HepG2 (cell line): ENCODE results near the gene YPEL3. TPM values are rescaled to one million over a fixed set of nuclear protein-coding genes. Genes with fewer than 3 reads are reported as not detected.

Source experiments
- ATF5 ChIP-seq: sonication (generic); formaldehyde crosslinking; IDR thresholded peaks from 2 replicates; pipeline ENCODE4 v1.4.0; 2020; ENCODE audit warnings: mild to moderate bottlenecking, low read depth, missing genetic modification reagents
- ELF3 ChIP-seq: IDR thresholded peaks from 2 replicates; pipeline ENCODE4 v1.6.1; 2016; ENCODE audit warnings: missing genetic modification reagents, missing compliant biosample characterization
- ETV6 ChIP-seq: sonication (generic); formaldehyde crosslinking; conservative IDR thresholded peaks from 2 replicates; pipeline ENCODE4 v1.4.0; 2020; ENCODE audit warnings: missing genetic modification reagents
- EZH2 ChIP-seq: conservative IDR thresholded peaks from 2 replicates; pipeline ENCODE4 v1.6.1; 2012; ENCODE audit warnings: mild to moderate bottlenecking, low read depth, low read length, moderate library complexity
- KAT8 ChIP-seq: IDR thresholded peaks from 2 replicates; pipeline ENCODE4 v1.6.1; 2016; ENCODE audit warnings: missing genetic modification reagents, missing compliant biosample characterization
- LCORL ChIP-seq, 2 experiments: fragments of 450-650 bp in 1 of 2; sonication (generic) in 1 of 2; formaldehyde crosslinking in 1 of 2; IDR thresholded peaks; 2 replicates each; pipeline versions ENCODE4 v1.5.0 to v1.6.1; 2017 to 2020; ENCODE audit warnings: antibody characterized with exemption in 1 of 2, missing genetic modification reagents in 1 of 2
- NAIF1 ChIP-seq: sonication (generic); formaldehyde crosslinking; IDR thresholded peaks from 2 replicates; pipeline ENCODE4 v1.5.0; 2020; ENCODE audit warnings: mild to moderate bottlenecking, missing genetic modification reagents, borderline replicate concordance
- PHF20 ChIP-seq: sonication (generic); formaldehyde crosslinking; IDR thresholded peaks from 2 replicates; pipeline ENCODE4 v1.5.0; 2020; ENCODE audit warnings: mild to moderate bottlenecking, missing genetic modification reagents
- SALL1 ChIP-seq: sonication (generic); formaldehyde crosslinking; IDR thresholded peaks from 2 replicates; pipeline ENCODE4 v1.8.0; 2022; ENCODE audit warnings: mild to moderate bottlenecking, missing genetic modification reagents
- SKIL ChIP-seq: sonication (generic); formaldehyde crosslinking; IDR thresholded peaks from 2 replicates; pipeline ENCODE4 v1.8.0; 2022; ENCODE audit warnings: missing genetic modification reagents, mild to moderate bottlenecking, moderate library complexity, borderline replicate concordance
- SMAD9 ChIP-seq: sonication (generic); formaldehyde crosslinking; IDR thresholded peaks from 2 replicates; pipeline ENCODE4 v1.5.1; 2020; ENCODE audit warnings: mild to moderate bottlenecking, missing genetic modification reagents
- SOX5 ChIP-seq: IDR thresholded peaks from 2 replicates; pipeline ENCODE4 v1.6.1; 2016; ENCODE audit warnings: borderline replicate concordance
- TEAD2 ChIP-seq: sonication (generic); formaldehyde crosslinking; IDR thresholded peaks from 2 replicates; pipeline ENCODE4 v1.9.0; 2021; ENCODE audit warnings: missing genetic modification reagents
- ZMYM2 ChIP-seq: sonication (generic); formaldehyde crosslinking; IDR thresholded peaks from 2 replicates; pipeline ENCODE4 v1.8.0; 2022; ENCODE audit warnings: mild to moderate bottlenecking, missing genetic modification reagents
- ZNF260 ChIP-seq: sonication (generic); formaldehyde crosslinking; IDR thresholded peaks from 2 replicates; pipeline ENCODE4 v1.4.0; 2020; ENCODE audit warnings: missing genetic modification reagents, low read depth, mild to moderate bottlenecking, borderline replicate concordance
- ZNF615 ChIP-seq: sonication (generic); formaldehyde crosslinking; IDR thresholded peaks from 2 replicates; pipeline ENCODE4 v1.5.0; 2020; ENCODE audit warnings: mild to moderate bottlenecking, missing genetic modification reagents, borderline replicate concordance
- ZNF737 ChIP-seq: sonication (generic); formaldehyde crosslinking; IDR thresholded peaks from 2 replicates; pipeline ENCODE4 v1.5.0; 2020; ENCODE audit warnings: missing genetic modification reagents, mild to moderate bottlenecking, borderline replicate concordance
- polyA plus RNA-seq, 8 experiments: library from polyadenylated mRNA; depleted of rRNA in 3 of 8; stranded (reverse) in 7 of 8; unstranded in 1 of 8; fragments of >200 nt; fragmentation: Illumina TruSeq in 4 of 8; extraction: Trizol in 4 of 8; gene quantifications; 2 replicates each; pipeline versions ENCODE4 v1.2.1 to v1.2.3, GENCODE V29; 2011 to 2016; ENCODE audit warnings: low read depth in 4 of 8, missing spikeins in 1 of 8, mixed read lengths in 1 of 8; ENCODE audit not compliant: insufficient read depth in 1 of 8
- total RNA-seq, 5 experiments: library from RNA; depleted of rRNA; stranded (reverse); fragments of >200 nt; fragmentation: Illumina TruSeq; extraction: Trizol; gene quantifications; 2 replicates each; pipeline ENCODE4 v1.2.3, GENCODE V29; 2016; ENCODE audit warnings: low read depth in 1 of 5
- TF ChIP-seq, protein P1 (sequence below): sonication (generic); formaldehyde crosslinking; IDR thresholded peaks from 2 replicates; pipeline ENCODE4 v1.4.0; 2020; ENCODE audit warnings: missing genetic modification reagents, borderline replicate concordance
- TF ChIP-seq, protein P2 (sequence below): IDR thresholded peaks from 2 replicates; pipeline ENCODE4 v1.4.0; 2020; ENCODE audit warnings: mild to moderate bottlenecking, missing genetic modification reagents

YPEL3 gene
- total and polyA plus RNA-seq, 2 of the 13 experiments (the other 11 are each of a cell fraction or from before 2014, with no cell fraction given), result 5.4 to 47.0 TPM

DNA sequence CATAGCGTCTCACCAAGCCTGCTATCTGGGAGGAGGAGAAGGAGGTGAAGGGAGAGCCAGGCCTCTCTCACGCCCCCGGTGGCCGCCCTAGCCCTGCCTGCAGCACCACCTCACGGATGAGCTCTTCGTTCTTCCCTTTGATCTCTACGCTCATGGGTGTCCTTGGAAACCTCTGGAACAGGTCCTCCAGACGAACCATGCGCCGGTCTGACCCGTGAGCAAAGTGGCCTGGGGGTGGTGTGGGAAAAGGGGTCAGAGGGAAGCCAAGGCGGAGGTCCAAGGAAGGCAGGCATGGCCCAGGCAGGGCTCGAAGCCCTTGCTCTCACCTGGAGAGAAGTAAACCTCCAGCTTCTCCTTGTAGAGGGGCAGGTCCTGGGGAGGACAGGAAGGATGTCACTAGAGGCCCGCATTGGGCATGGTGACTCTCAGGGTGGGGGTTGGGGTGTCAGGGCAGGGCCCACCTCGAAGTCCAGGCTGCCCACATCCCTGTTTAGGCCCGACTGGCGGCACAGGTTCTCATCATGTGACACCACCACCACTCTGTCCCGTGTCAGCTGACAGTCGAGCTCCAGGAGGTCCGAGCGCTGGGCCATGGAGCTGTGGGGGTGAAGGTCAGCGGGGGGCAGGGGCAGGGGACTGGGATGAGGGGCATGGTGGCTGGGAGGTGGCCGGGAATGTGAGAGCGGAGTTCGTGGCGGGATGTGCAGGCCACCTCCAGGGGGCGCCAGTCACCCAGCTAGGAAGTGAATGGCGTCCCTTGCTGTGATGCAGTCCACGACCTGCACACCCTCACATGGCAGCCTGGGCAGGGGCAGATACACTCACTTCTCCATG is 16.4 kb upstream of the YPEL3 start (continued):
- TF ChIP-seq SKIL (CRISPR knock-in tag), result peak; percentile 77; the same call in 1 of the 2 replicates
- TF ChIP-seq, protein P1, sequence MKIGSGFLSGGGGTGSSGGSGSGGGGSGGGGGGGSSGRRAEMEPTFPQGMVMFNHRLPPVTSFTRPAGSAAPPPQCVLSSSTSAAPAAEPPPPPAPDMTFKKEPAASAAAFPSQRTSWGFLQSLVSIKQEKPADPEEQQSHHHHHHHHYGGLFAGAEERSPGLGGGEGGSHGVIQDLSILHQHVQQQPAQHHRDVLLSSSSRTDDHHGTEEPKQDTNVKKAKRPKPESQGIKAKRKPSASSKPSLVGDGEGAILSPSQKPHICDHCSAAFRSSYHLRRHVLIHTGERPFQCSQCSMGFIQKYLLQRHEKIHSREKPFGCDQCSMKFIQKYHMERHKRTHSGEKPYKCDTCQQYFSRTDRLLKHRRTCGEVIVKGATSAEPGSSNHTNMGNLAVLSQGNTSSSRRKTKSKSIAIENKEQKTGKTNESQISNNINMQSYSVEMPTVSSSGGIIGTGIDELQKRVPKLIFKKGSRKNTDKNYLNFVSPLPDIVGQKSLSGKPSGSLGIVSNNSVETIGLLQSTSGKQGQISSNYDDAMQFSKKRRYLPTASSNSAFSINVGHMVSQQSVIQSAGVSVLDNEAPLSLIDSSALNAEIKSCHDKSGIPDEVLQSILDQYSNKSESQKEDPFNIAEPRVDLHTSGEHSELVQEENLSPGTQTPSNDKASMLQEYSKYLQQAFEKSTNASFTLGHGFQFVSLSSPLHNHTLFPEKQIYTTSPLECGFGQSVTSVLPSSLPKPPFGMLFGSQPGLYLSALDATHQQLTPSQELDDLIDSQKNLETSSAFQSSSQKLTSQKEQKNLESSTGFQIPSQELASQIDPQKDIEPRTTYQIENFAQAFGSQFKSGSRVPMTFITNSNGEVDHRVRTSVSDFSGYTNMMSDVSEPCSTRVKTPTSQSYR, result peak; percentile 82; the same call in 1 of the 2 replicates
- TF ChIP-seq, protein P2, sequence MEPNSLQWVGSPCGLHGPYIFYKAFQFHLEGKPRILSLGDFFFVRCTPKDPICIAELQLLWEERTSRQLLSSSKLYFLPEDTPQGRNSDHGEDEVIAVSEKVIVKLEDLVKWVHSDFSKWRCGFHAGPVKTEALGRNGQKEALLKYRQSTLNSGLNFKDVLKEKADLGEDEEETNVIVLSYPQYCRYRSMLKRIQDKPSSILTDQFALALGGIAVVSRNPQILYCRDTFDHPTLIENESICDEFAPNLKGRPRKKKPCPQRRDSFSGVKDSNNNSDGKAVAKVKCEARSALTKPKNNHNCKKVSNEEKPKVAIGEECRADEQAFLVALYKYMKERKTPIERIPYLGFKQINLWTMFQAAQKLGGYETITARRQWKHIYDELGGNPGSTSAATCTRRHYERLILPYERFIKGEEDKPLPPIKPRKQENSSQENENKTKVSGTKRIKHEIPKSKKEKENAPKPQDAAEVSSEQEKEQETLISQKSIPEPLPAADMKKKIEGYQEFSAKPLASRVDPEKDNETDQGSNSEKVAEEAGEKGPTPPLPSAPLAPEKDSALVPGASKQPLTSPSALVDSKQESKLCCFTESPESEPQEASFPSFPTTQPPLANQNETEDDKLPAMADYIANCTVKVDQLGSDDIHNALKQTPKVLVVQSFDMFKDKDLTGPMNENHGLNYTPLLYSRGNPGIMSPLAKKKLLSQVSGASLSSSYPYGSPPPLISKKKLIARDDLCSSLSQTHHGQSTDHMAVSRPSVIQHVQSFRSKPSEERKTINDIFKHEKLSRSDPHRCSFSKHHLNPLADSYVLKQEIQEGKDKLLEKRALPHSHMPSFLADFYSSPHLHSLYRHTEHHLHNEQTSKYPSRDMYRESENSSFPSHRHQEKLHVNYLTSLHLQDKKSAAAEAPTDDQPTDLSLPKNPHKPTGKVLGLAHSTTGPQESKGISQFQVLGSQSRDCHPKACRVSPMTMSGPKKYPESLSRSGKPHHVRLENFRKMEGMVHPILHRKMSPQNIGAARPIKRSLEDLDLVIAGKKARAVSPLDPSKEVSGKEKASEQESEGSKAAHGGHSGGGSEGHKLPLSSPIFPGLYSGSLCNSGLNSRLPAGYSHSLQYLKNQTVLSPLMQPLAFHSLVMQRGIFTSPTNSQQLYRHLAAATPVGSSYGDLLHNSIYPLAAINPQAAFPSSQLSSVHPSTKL, result 0 out of 2 replicates have a peak, but pooled peaks have one; percentile 54
- TF ChIP-seq SALL1 (CRISPR knock-in tag), result peak; percentile 89
- TF ChIP-seq ZNF737 (CRISPR knock-in tag), result peak; percentile 91
- peak; percentile 72; the same call in 1 of the 2 replicates for TF ChIP-seq ATF5 (CRISPR knock-in tag)
- 0 out of 2 replicates have a peak, but pooled peaks have one; percentile 24 for TF ChIP-seq ETV6 (CRISPR knock-in tag)
- TF ChIP-seq TEAD2 (CRISPR knock-in tag), result no peak
- 0 out of 2 replicates have a peak, but pooled peaks have one; percentile 0 for TF ChIP-seq NAIF1
- TF ChIP-seq ZNF615, result no peak
- TF ChIP-seq SOX5 (CRISPR knock-in tag), result peak; percentile 52
- peak; percentile 83 for TF ChIP-seq PHF20
- peak; percentile 58; the same call in 1 of the 2 replicates for TF ChIP-seq ELF3
- TF ChIP-seq ZMYM2 (CRISPR knock-in tag), result peak; percentile 82
- TF ChIP-seq SMAD9 (CRISPR knock-in tag), result peak; percentile 83; the same call in 1 of the 2 replicates
- TF ChIP-seq EZH2, result no peak
- peak; percentile 22; the same call in 1 of the 2 replicates for TF ChIP-seq LCORL (IDR thresholded peaks at IDR 0.05)
- TF ChIP-seq LCORL (CRISPR knock-in tag; IDR thresholded peaks at IDR 0.05), result peak; percentile 93
- TF ChIP-seq KAT8 (CRISPR knock-in tag), result peak; percentile 79
- TF ChIP-seq ZNF260 (CRISPR knock-in tag), result 0 out of 2 replicates have a peak, but pooled peaks have one; percentile 31
